ENCODE results near the gene NKG7. TPM values are rescaled to one million over a fixed set of nuclear protein-coding genes. Genes with fewer than 3 reads are reported as not detected.

Gene NKG7
- total and polyA plus RNA-seq, 2 experiments from 2014 or later, result 0.57 TPM; not detected in 1

DNA sequence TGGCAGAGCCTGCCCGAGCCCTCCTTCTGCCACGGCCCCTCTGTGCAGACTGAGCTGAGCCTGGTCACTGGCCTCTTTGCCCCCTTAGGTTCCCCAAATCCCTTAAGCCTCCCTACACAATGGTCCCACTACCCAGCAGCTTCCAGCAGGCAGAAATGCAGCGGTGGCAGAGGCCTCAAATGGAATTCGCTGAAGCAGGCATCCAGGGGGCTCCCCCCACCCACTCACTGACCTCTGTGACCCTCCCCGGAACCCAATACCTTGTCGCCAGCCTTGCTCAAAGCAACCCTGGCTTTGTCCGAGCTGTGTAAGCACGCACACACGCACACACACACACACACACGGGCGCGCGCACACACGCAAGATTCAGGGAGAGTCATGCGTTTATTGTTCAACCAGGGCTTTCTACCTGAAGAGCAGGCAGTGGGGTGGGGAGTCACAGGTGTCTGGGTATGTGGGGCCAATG, 15.5 kb upstream of the NKG7 start, which contains the start of gene LIM2:
Gene LIM2 (minus strand): TSS at position 51 of the 466 bp plus-strand sequence. CDS start 531 bp downstream, outside the sequence.
- DNase-seq (ENCODE audit: low read depth in 1 of 2, low spot score in 1 of 2), result no peak
- TF ChIP-seq, protein P1, sequence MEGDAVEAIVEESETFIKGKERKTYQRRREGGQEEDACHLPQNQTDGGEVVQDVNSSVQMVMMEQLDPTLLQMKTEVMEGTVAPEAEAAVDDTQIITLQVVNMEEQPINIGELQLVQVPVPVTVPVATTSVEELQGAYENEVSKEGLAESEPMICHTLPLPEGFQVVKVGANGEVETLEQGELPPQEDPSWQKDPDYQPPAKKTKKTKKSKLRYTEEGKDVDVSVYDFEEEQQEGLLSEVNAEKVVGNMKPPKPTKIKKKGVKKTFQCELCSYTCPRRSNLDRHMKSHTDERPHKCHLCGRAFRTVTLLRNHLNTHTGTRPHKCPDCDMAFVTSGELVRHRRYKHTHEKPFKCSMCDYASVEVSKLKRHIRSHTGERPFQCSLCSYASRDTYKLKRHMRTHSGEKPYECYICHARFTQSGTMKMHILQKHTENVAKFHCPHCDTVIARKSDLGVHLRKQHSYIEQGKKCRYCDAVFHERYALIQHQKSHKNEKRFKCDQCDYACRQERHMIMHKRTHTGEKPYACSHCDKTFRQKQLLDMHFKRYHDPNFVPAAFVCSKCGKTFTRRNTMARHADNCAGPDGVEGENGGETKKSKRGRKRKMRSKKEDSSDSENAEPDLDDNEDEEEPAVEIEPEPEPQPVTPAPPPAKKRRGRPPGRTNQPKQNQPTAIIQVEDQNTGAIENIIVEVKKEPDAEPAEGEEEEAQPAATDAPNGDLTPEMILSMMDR (IDR thresholded peaks at IDR 0.05; ENCODE audit: low read depth, low read length), result no peak
- H3K9me3 ChIP-seq (ENCODE audit: low read depth), result no peaks in the 10 kb centered on the region

DNA sequence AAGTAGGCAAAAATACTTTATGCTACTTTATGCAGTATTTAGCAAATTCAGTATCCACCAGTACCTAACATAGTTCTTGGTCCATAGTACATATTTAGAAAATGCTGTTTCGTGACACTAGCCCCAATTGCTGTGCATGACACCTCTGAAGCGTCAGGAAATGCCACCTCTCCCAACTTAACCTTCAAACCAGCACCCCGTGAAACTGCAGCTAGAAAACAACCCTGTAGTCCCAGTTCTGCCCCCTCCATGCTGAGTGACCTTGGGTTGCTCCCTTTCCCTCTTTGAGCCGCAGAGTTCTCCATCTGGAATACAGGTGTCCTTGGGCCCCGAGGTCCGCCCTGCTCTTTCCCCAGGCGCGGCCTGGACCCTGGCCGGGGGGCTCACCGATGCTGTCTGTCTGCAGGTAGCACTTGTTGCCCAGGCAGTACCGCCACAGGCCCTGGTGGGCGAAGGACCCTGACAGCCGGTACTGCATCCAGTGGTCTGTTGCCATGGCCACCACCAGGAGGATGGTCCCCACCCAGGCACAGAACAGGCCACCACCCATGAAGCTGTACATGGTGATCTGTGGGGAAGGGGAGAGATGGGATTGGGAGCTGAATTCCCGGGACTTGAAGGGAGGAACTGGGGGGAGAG, 14.5 kb upstream of the NKG7 start:
- no peaks in the 10 kb centered on the region for H3K9me3 ChIP-seq (ENCODE audit: low read depth)
- H3K4me3 ChIP-seq, result no peak overlapping the region
- no peaks in the 10 kb centered on the region for H3K4me1 ChIP-seq (ENCODE audit: low read depth)
- H3K27me3 ChIP-seq, result no peaks in the 10 kb centered on the region
- no peaks in the 10 kb centered on the region for H3K36me3 ChIP-seq
- TF ChIP-seq, protein P1 (IDR thresholded peaks at IDR 0.05; ENCODE audit: low read depth, low read length), result no peak
- no peak overlapping the region for H3K27ac ChIP-seq
- DNase-seq (ENCODE audit: low read depth in 1 of 2, low spot score in 1 of 2), result no peak

More for the DNA sequence above, 15.5 kb upstream of the NKG7 start, which contains the start of gene LIM2:
- no peak within 1 kb of the TSS for H3K27ac ChIP-seq
- no peaks in the 10 kb centered on the region for H3K4me1 ChIP-seq (ENCODE audit: low read depth)
- H3K27me3 ChIP-seq, result no peaks in the 10 kb centered on the region
- no peak within 1 kb of the TSS for H3K4me3 ChIP-seq
- H3K36me3 ChIP-seq, result no peaks in the 10 kb centered on the region

DNA sequence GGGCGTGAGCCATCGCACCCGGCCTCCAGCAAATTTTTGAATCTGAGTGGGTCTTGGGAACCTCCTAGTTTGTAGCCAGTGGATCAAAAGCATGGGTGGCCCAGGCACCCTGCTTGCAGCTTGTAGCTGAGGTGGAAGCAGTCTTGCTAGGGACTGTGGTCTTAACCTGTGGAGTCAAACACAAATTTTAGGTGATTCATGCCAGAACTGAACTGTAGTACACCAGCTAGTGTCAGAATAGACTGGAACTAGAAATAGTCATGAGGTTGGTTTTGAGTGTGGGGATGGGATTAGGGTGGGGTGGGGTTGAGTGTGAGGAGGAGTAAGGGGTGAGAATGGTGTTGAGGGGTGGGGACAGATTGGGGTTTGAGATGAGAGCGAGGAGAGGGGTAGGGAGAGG, 9.6 kb upstream of the NKG7 start:
- Histone ChIP-seq H3K27me3 (no peaks in the 10 kb centered on the region), H3K4me3 (no peak overlapping the region), H3K4me1 (ENCODE audit: low read depth) (no peaks in the 10 kb centered on the region), H3K36me3 (no peaks in the 10 kb centered on the region), H3K27ac (no peak overlapping the region), H3K9me3 (ENCODE audit: low read depth) (no peaks in the 10 kb centered on the region)
- no peak for DNase-seq (ENCODE audit: low read depth in 1 of 2, low spot score in 1 of 2)
- TF ChIP-seq, protein P1 (IDR thresholded peaks at IDR 0.05; ENCODE audit: low read depth, low read length), result no peak

DNA sequence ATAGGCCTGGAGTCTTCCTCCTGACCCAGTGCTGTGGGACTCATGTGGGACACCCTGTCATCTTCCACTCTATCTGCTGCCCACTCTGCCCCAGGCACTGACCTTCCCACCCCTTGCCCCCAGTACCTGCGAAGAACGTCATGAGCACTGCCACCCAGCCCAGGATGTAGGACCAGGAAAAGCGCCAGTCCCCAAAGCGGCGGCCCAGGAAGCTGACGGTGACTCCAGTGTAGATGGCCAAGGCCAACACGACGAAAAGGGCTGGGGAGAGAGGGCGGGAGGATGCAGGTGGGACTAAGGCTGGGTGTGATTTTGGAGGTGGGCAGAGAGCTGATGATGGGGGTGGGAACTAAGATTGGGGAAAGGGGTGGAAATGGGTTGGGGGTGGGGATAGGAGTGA, 7.9 kb upstream of the NKG7 start:
- Histone ChIP-seq H3K4me1 (ENCODE audit: low read depth) (no peaks in the 10 kb centered on the region), H3K9me3 (ENCODE audit: low read depth) (no peaks in the 10 kb centered on the region), H3K27ac (no peak overlapping the region), H3K36me3 (no peaks in the 10 kb centered on the region), H3K27me3 (no peaks in the 10 kb centered on the region), H3K4me3 (no peak overlapping the region)
- TF ChIP-seq, protein P1 (IDR thresholded peaks at IDR 0.05; ENCODE audit: low read depth, low read length), result no peak
- no peak for DNase-seq (ENCODE audit: low read depth in 1 of 2, low spot score in 1 of 2)

DNA sequence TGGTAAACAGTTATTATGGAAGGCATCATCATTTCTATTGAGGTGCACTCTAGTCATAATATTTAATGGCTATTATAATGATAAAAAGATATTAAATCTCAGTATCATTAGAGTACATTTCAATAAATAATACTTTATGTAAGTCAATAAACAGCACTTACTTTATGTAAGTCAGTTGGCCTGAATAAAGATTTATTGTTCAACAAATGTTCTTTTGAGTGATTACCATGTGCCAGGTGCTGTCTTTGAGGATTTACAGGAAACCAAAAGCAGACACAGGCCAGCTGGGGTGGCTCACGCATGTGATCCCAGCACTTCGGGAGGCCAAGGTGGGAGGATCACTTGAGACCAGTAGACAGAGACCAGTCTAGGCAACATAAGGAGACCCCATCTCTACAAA, 5.0 kb upstream of the NKG7 start:
- no peaks in the 10 kb centered on the region for H3K9me3 ChIP-seq (ENCODE audit: low read depth)
- H3K36me3 ChIP-seq, result no peaks in the 10 kb centered on the region
- H3K4me3 ChIP-seq, result no peak overlapping the region
- H3K27ac ChIP-seq, result no peak overlapping the region
- H3K4me1 ChIP-seq (ENCODE audit: low read depth), result no peaks in the 10 kb centered on the region
- no peaks in the 10 kb centered on the region for H3K27me3 ChIP-seq
- DNase-seq (ENCODE audit: low read depth in 1 of 2, low spot score in 1 of 2), result no peak
- TF ChIP-seq, protein P1 (IDR thresholded peaks at IDR 0.05; ENCODE audit: low read depth, low read length), result no peak
